GM21447 (cell line): ENCODE results near the gene TPRA1.
"Not testable (repeated sequence)": the region's sequence is repeated elsewhere in the genome, so short reads cannot be mapped to it uniquely, and the experiment has no call there.

Experiments
- ATAC-seq: cut with Tn5 transposase; IDR thresholded peaks from one replicate; pipeline ENCODE4 v1.9.1; 2021; ENCODE audit not compliant: unreplicated experiment

TPRA1 gene

GRCh38 chr3:127616836-127617605, 26.5 kb upstream of the TPRA1 start:
- ATAC-seq, result no peak

- ATAC-seq, result no peak
Observed at GRCh38 chr3:127615631-127616305, 25.2 kb upstream of the TPRA1 start.

- no peak for ATAC-seq
Observed at GRCh38 chr3:127614928-127615589, 24.5 kb upstream of the TPRA1 start.

- ATAC-seq, result no peak
Observed at GRCh38 chr3:127613406-127613805, 22.9 kb upstream of the TPRA1 start.

GRCh38 chr3:127612966-127613365, 22.4 kb upstream of the TPRA1 start:
- ATAC-seq, result no peak

GRCh38 chr3:127611251-127611650, 20.7 kb upstream of the TPRA1 start:
- no peak for ATAC-seq

- ATAC-seq, result no peak
Observed at GRCh38 chr3:127610105-127610504, 19.6 kb upstream of the TPRA1 start.

- ATAC-seq, result no peak
Observed at GRCh38 chr3:127608362-127608718, 17.8 kb upstream of the TPRA1 start.

GRCh38 chr3:127607675-127608361, 17.3 kb upstream of the TPRA1 start:
- no peak for ATAC-seq

- no peak for ATAC-seq
Observed at GRCh38 chr3:127606981-127607595, 16.6 kb upstream of the TPRA1 start.

GRCh38 chr3:127606086-127606805, 15.7 kb upstream of the TPRA1 start:
- no peak for ATAC-seq

GRCh38 chr3:127605547-127605946, 15.0 kb upstream of the TPRA1 start:
- not testable (repeated sequence) for ATAC-seq

- no peak for ATAC-seq
Observed at GRCh38 chr3:127604546-127605165, 14.1 kb upstream of the TPRA1 start.

GRCh38 chr3:127604035-127604434, 13.5 kb upstream of the TPRA1 start:
- no peak for ATAC-seq

- no peak for ATAC-seq
Observed at GRCh38 chr3:127600749-127601456, 10.4 kb upstream of the TPRA1 start.

GRCh38 chr3:127598841-127599570, 8.5 kb upstream of the TPRA1 start:
- no peak for ATAC-seq

GRCh38 chr3:127597020-127597771, 6.7 kb upstream of the TPRA1 start:
- no peak for ATAC-seq

GRCh38 chr3:127595303-127595702, 4.8 kb upstream of the TPRA1 start:
- no peak for ATAC-seq
